Activated T-cell treated with anti-CD3 and anti-CD28 coated beads, Interleukin-2, amount 50 U/mL, for 48 hours (primary cell): ENCODE results near the gene DUSP15.
"Not testable (repeated sequence)": the region's sequence is repeated elsewhere in the genome, so short reads cannot be mapped to it uniquely, and the experiment has no call there.

Source experiments
- DNase-seq, 2 experiments: peaks; one replicate each; pipeline ENCODE4 v3.0.0-alpha.2; 2020

The DUSP15 gene

GRCh38 chr20:31838646-31839292 is 31.6 kb downstream of the DUSP15 start:
- no peak for DNase-seq

- DNase-seq, result no peak
Measured at GRCh38 chr20:31837896-31838397, 32.4 kb downstream of the DUSP15 start.

GRCh38 chr20:31836853-31837608 is 33.3 kb downstream of the DUSP15 start:
- no peak for DNase-seq

- DNase-seq, result peak; percentile 41 to 43
Measured at GRCh38 chr20:31835977-31836852, 34.1 kb downstream of the DUSP15 start.

GRCh38 chr20:31835554-31835953 is 34.8 kb downstream of the DUSP15 start:
- DNase-seq, result no peak

- DNase-seq, result no peak
Measured at GRCh38 chr20:31833931-31834521, 36.3 kb downstream of the DUSP15 start.

- DNase-seq, result peak; percentile 81 to 82
Measured at GRCh38 chr20:31833130-31833930, 37.0 kb downstream of the DUSP15 start.

- no peak for DNase-seq
Measured at GRCh38 chr20:31831771-31832306, 38.5 kb downstream of the DUSP15 start.

- no peak for DNase-seq
Measured at GRCh38 chr20:31831211-31831610, 39.1 kb downstream of the DUSP15 start.

GRCh38 chr20:31830406-31830981 is 39.8 kb downstream of the DUSP15 start:
- DNase-seq, result no peak

- DNase-seq, result no peak
Measured at GRCh38 chr20:31829731-31830130, 40.6 kb downstream of the DUSP15 start.

- DNase-seq, result not testable (repeated sequence)
Measured at GRCh38 chr20:31828016-31828415, 42.3 kb downstream of the DUSP15 start.

- no peak for DNase-seq
Measured at GRCh38 chr20:31827059-31827458, 43.3 kb downstream of the DUSP15 start.

GRCh38 chr20:31826074-31826473 is 44.3 kb downstream of the DUSP15 start:
- no peak for DNase-seq

GRCh38 chr20:31824554-31825313 is 45.6 kb downstream of the DUSP15 start:
- no peak for DNase-seq

- DNase-seq, result no peak
Measured at GRCh38 chr20:31824125-31824485, 46.2 kb downstream of the DUSP15 start.

- no peak for DNase-seq
Measured at GRCh38 chr20:31823360-31824124, 46.8 kb downstream of the DUSP15 start.

- DNase-seq, result peak; percentile 86 to 88
Measured at GRCh38 chr20:31822421-31823330, 47.7 kb downstream of the DUSP15 start.

GRCh38 chr20:31821427-31821826 is 48.9 kb downstream of the DUSP15 start:
- no peak for DNase-seq
